H1 (cell line): ENCODE data around the gene CRIP1. TPM values are rescaled to one million over a fixed set of nuclear protein-coding genes. Genes with fewer than 3 reads are reported as not detected.
A peak's percentile ranks its signal among the peaks of the same experiment; 100 is the strongest.

ENCODE experiments used
- CTCF ChIA-PET: fragments of 300-600 bp; sonication (Branson Sonifier 250); formaldehyde crosslinking; loops from one replicate; lab custom pipeline; 2021; ENCODE audit not compliant: partially characterized antibody; lab: Charles Lee
- POLR2A ChIA-PET: fragments of 300-600 bp; sonication (Branson Sonifier 250); formaldehyde crosslinking; loops from one replicate; lab custom pipeline; 2021; ENCODE audit warnings: inconsistent platforms; ENCODE audit not compliant: partially characterized antibody; lab: Charles Lee
- DNase-seq, 2 experiments: peaks; one replicate each; pipeline versions ENCODE4 v3.0.0 to v3.0.0-alpha.2; 2010 to 2022; ENCODE audit warnings: low spot score in 2 of 2, low read depth in 1 of 2, mixed read lengths in 1 of 2
- FAIRE-seq: peaks from 2 replicates; lab custom pipeline; 2011; peaks lifted over from hg19 to GRCh38; lab: Jason Lieb, UNC
- H2AFZ ChIP-seq: 2 replicates; pipeline ENCODE4 v1.8.1; 2012; ENCODE audit warnings: low read length, inconsistent platforms
- H2AK5ac ChIP-seq: 2 replicates; pipeline ENCODE4 v1.6.1; 2013; ENCODE audit warnings: low read depth, low read length
- H2BK120ac ChIP-seq: replicated peaks from 2 replicates; pipeline ENCODE3; 2013; ENCODE audit warnings: low read depth, low read length, inconsistent platforms
- H2BK12ac ChIP-seq: 2 replicates; pipeline ENCODE4 v1.6.1; 2013; ENCODE audit warnings: low read depth, low read length
- H2BK15ac ChIP-seq: 2 replicates; pipeline ENCODE4 v1.6.1; 2013; ENCODE audit warnings: low read length
- H2BK20ac ChIP-seq: 2 replicates; pipeline ENCODE4 v1.6.1; 2013; ENCODE audit warnings: low read length
- H2BK5ac ChIP-seq: 2 replicates; pipeline ENCODE4 v1.6.1; 2013; ENCODE audit warnings: low read depth, low read length
- H3K14ac ChIP-seq: 2 replicates; pipeline ENCODE4 v1.6.1; 2013; ENCODE audit warnings: inconsistent platforms; ENCODE audit not compliant: insufficient read length
- H3K18ac ChIP-seq: 2 replicates; pipeline ENCODE4 v1.6.1; 2013; ENCODE audit warnings: low read length; ENCODE audit errors: extremely low read depth
- H3K23ac ChIP-seq: 2 replicates; pipeline ENCODE4 v1.6.1; 2013; ENCODE audit warnings: inconsistent platforms; ENCODE audit not compliant: insufficient read length
- H3K23me2 ChIP-seq: 2 replicates; pipeline ENCODE4 v1.6.1; 2013; ENCODE audit warnings: low read depth, low read length
- H3K27ac ChIP-seq: 2 replicates; pipeline ENCODE4 v1.6.1; 2011; ENCODE audit warnings: low read depth, low read length, inconsistent platforms
- H3K27me3 ChIP-seq, 4 experiments: replicated peaks in 1 of 4; 1 replicate in 1 of 4; 2 replicates in 3 of 4; pipeline versions ENCODE4 v1.6.1 to v1.8.1; 2011 to 2013; ENCODE audit warnings: low read length in 3 of 4, mild to moderate bottlenecking in 3 of 4, inconsistent platforms in 2 of 4, mixed read lengths in 2 of 4, moderate library complexity in 1 of 4; ENCODE audit not compliant: control insufficient read depth in 3 of 4, insufficient read depth in 3 of 4; ENCODE audit errors: extremely low read depth in 1 of 4
- H3K36me3 ChIP-seq, 4 experiments: 2 replicates each; pipeline versions ENCODE4 v1.6.1 to v1.8.1; 2011 to 2013; ENCODE audit warnings: mild to moderate bottlenecking in 4 of 4, low read length in 3 of 4, moderate library complexity in 2 of 4, control low read depth in 1 of 4, inconsistent platforms in 1 of 4; ENCODE audit not compliant: insufficient read depth in 4 of 4, control insufficient read depth in 2 of 4
- H3K4ac ChIP-seq: replicated peaks from 2 replicates; pipeline ENCODE3; 2013; ENCODE audit warnings: low read length, low read depth, mixed read lengths, inconsistent platforms; ENCODE audit not compliant: insufficient read length
- H3K4me1 ChIP-seq, 4 experiments: replicated peaks in 1 of 4; 1 replicate in 1 of 4; 2 replicates in 3 of 4; pipeline versions ENCODE4 v1.6.1 to v1.8.1; 2011 to 2013; ENCODE audit warnings: low read length in 3 of 4, inconsistent platforms in 2 of 4, mixed read lengths in 1 of 4; ENCODE audit not compliant: insufficient read depth in 4 of 4, control insufficient read depth in 3 of 4
- H3K4me2 ChIP-seq, 2 experiments: 2 replicates each; pipeline versions ENCODE4 v1.6.1 to v1.8.1; 2011 to 2013; ENCODE audit warnings: low read depth in 2 of 2, low read length in 2 of 2, control low read depth in 1 of 2, inconsistent platforms in 1 of 2, mild to moderate bottlenecking in 1 of 2; ENCODE audit not compliant: insufficient read depth in 1 of 2
- H3K4me3 ChIP-seq, 4 experiments: fragments of 200-600, 300-600 bp in 1 of 4; sonication (generic), shearing (Covaris generic), sonication (Bioruptor Twin) in 1 of 4; 2 replicates each; pipeline versions ENCODE4 v1.5.1 to v1.8.1; 2011 to 2016; ENCODE audit warnings: low read length in 4 of 4, low read depth in 3 of 4, control low read depth in 2 of 4, inconsistent platforms in 2 of 4, mild to moderate bottlenecking in 2 of 4, mixed read lengths in 1 of 4, moderate library complexity in 1 of 4; ENCODE audit not compliant: insufficient read depth in 2 of 4; ENCODE audit errors: extremely low read depth in 1 of 4
- H3K56ac ChIP-seq: replicated peaks from 2 replicates; pipeline ENCODE3; 2013; ENCODE audit warnings: low read depth, mild to moderate bottlenecking, mixed read lengths, low read length, inconsistent platforms; ENCODE audit not compliant: insufficient read length
- H3K79me1 ChIP-seq: 2 replicates; pipeline ENCODE4 v1.6.1; 2013; ENCODE audit warnings: low read depth, low read length, control low read depth
- H3K79me2 ChIP-seq, 2 experiments: 2 replicates each; pipeline versions ENCODE4 v1.6.1 to v1.8.1; 2012 to 2013; ENCODE audit warnings: low read length in 2 of 2, mild to moderate bottlenecking in 2 of 2, inconsistent platforms in 1 of 2; ENCODE audit not compliant: insufficient read depth in 2 of 2, control insufficient read depth in 1 of 2
- H3K9ac ChIP-seq, 4 experiments: replicated peaks in 1 of 4; 1 replicate in 1 of 4; 2 replicates in 3 of 4; pipeline versions ENCODE4 v1.6.1 to v1.8.1; 2011 to 2013; ENCODE audit warnings: low read depth in 3 of 4, low read length in 3 of 4, control low read depth in 2 of 4, mild to moderate bottlenecking in 2 of 4, moderate library complexity in 2 of 4, inconsistent platforms in 1 of 4; ENCODE audit errors: extremely low read depth in 1 of 4
- H3K9me3 ChIP-seq, 2 experiments: 2 replicates each; pipeline versions ENCODE4 v1.6.1 to v1.8.1; 2012 to 2013; ENCODE audit warnings: mild to moderate bottlenecking in 2 of 2, moderate library complexity in 2 of 2, control low read depth in 1 of 2, inconsistent platforms in 1 of 2, low read depth in 1 of 2, low read length in 1 of 2, mixed read lengths in 1 of 2; ENCODE audit not compliant: insufficient read depth in 2 of 2
- H4K20me1 ChIP-seq, 2 experiments: replicated peaks in 1 of 2; 2 replicates each; pipeline versions ENCODE3 to v1.8.1; 2011 to 2013; ENCODE audit warnings: inconsistent platforms in 2 of 2, low read length in 2 of 2, mild to moderate bottlenecking in 1 of 2; ENCODE audit not compliant: insufficient read depth in 2 of 2, control insufficient read depth in 1 of 2
- H4K5ac ChIP-seq: 2 replicates; pipeline ENCODE4 v1.6.1; 2013; ENCODE audit warnings: low read length, low read depth, mixed read lengths, inconsistent platforms; ENCODE audit not compliant: insufficient read length
- H4K8ac ChIP-seq: 2 replicates; pipeline ENCODE4 v1.8.0; 2013; ENCODE audit warnings: mild to moderate bottlenecking, moderate library complexity, low read length, inconsistent platforms; ENCODE audit not compliant: insufficient read depth; ENCODE audit errors: extremely low read depth
- H4K91ac ChIP-seq: replicated peaks from 2 replicates; pipeline ENCODE3; 2013; ENCODE audit warnings: low read length, mixed read lengths, inconsistent platforms; ENCODE audit not compliant: insufficient read length
- CTCF ChIP-seq, 3 experiments: IDR thresholded peaks; 1 replicate in 2 of 3; 2 replicates in 1 of 3; pipeline versions ENCODE4 v1.5.1 to v1.6.1; 2011; ENCODE audit warnings: low read length in 3 of 3, mild to moderate bottlenecking in 3 of 3, inconsistent platforms in 2 of 3, low read depth in 1 of 3, moderate library complexity in 1 of 3; ENCODE audit not compliant: insufficient read depth in 1 of 3; ENCODE audit errors: control extremely low read depth in 1 of 3
- EGR1 ChIP-seq: IDR thresholded peaks from 2 replicates; pipeline ENCODE4 v1.6.1; 2011; ENCODE audit warnings: low read depth, low read length, borderline replicate concordance
- HDAC6 ChIP-seq: IDR thresholded peaks from one replicate; pipeline ENCODE4 v1.7.1; 2012; ENCODE audit warnings: low read depth, mild to moderate bottlenecking, inconsistent platforms, low read length, moderate library complexity
- RAD21 ChIP-seq, 2 experiments: IDR thresholded peaks in 1 of 2; conservative IDR thresholded peaks in 1 of 2; 2 replicates each; pipeline ENCODE4 v1.6.1; 2011; ENCODE audit warnings: low read depth in 2 of 2, low read length in 2 of 2, improper control_type of control experiment in 1 of 2, inconsistent platforms in 1 of 2, mild to moderate bottlenecking in 1 of 2, moderate library complexity in 1 of 2
- RNF2 ChIP-seq: fragments of 200-900, 300-1000 bp; sonication (generic); IDR thresholded peaks from 2 replicates; pipeline ENCODE4 v1.7.1; 2016; ENCODE audit warnings: borderline replicate concordance, low read depth, mild to moderate bottlenecking, antibody characterized with exemption, low read length; ENCODE audit not compliant: poor library complexity, severe bottlenecking; ENCODE audit errors: missing control alignments
- SIX5 ChIP-seq: IDR thresholded peaks from 2 replicates; pipeline ENCODE4 v1.6.1; 2011; ENCODE audit warnings: mild to moderate bottlenecking, low read depth, low read length
- TAF1 ChIP-seq: IDR thresholded peaks from 2 replicates; pipeline ENCODE4 v1.6.1; 2011; ENCODE audit warnings: mild to moderate bottlenecking, low read depth, low read length
- TEAD4 ChIP-seq: IDR thresholded peaks from 2 replicates; pipeline ENCODE4 v1.6.1; 2012; ENCODE audit warnings: low read depth, low read length, inconsistent platforms, mixed read lengths
- WGBS, 2 experiments: shearing (Covaris generic) in 1 of 2; methylation state at CpG; one replicate each; pipeline versions ENCODE4 v1.1.6 to v1.1.7; 2013 to 2015; ENCODE audit warnings: low lambda C conversion rate in 2 of 2, mixed read lengths in 2 of 2, inconsistent platforms in 1 of 2, low coverage in 1 of 2, missing lambda C conversion rate in 1 of 2; ENCODE audit not compliant: insufficient replicate concordance in 2 of 2, insufficient coverage in 1 of 2, insufficient read length in 1 of 2; ENCODE audit errors: extremely low coverage in 1 of 2, missing lambda C conversion rate in 1 of 2; 5-methylcytosine and 5-hydroxymethylcytosine counted together
- polyA plus RNA-seq, 7 experiments: library from polyadenylated mRNA; depleted of rRNA in 3 of 7; stranded (reverse) in 5 of 7; unstranded in 2 of 7; fragments of >200 nt in 5 of 7; fragments of 200-250 nt in 2 of 7; gene quantifications; 1 replicate in 5 of 7; 2 replicates in 1 of 7; 4 replicates in 1 of 7; pipeline versions ENCODE4 v1.2.1 to v1.2.3, GENCODE V29; 2011 to 2013; ENCODE audit warnings: missing spikeins in 2 of 7, mixed read lengths in 2 of 7
- total RNA-seq: library from RNA; stranded (reverse); fragmentation: NEBNext Ultra II Directional; extraction: Animal tissue kit (Norgen Biotek cat#: 25700); gene quantifications from 2 replicates; pipeline ENCODE4 v1.2.1, GENCODE V29; 2021

Gene CRIP1
- total and polyA plus RNA-seq, 2 of the 8 experiments (the other 6 are each of a cell fraction or from before 2014, with no cell fraction given), result 1.2 to 2.2 TPM

- H3K27me3 ChIP-seq, result peaks cover 30 to 51% (median 49%) of the 10 kb centered on the region in 4 experiments
- peak overlapping the region in 1 of 4 experiments; percentile 77; a peak in 2 of 8 replicates for H3K4me3 ChIP-seq
- H3K36me3 ChIP-seq, result no peaks in the 10 kb centered on the region; a peak in 2 of 8 replicates
- H2BK5ac ChIP-seq, result no peak overlapping the region
- H3K4me2 ChIP-seq, result peak overlapping the region in 1 of 2 experiments; percentile 37; a peak in 2 of 4 replicates
- POLR2A ChIA-PET, result interaction anchor here (2.2 to 2.8 kb wide), 2 partner anchors 8 to 13 kb away, joined by 8 to 9 read pairs; no protein-coding TSS in a partner anchor
- 81% methylated on average over 17 of the region's 20 CpGs; no CpG with 5 or more reads in 1 of the 2 experiments for WGBS, 2 experiments
- no peak overlapping the region for H2BK12ac ChIP-seq
- peaks cover 0 to 16% of the 10 kb centered on the region in 2 experiments for H4K20me1 ChIP-seq
- no peaks in the 10 kb centered on the region for H3K79me2 ChIP-seq
- no peak overlapping the region for H4K5ac ChIP-seq
- H3K9me3 ChIP-seq, result no peaks in the 10 kb centered on the region
- H3K79me1 ChIP-seq, result no peaks in the 10 kb centered on the region
- no peak overlapping the region for H3K4ac ChIP-seq
- H3K18ac ChIP-seq, result no peak overlapping the region
- no peak overlapping the region for H3K14ac ChIP-seq
- H3K27ac ChIP-seq, result no peak overlapping the region
- DNase-seq (no peak), FAIRE-seq (no peak)
- no peak overlapping the region for H2BK15ac ChIP-seq
- H2AK5ac ChIP-seq, result peak overlapping the region; percentile 48; the same call in 1 of the 2 replicates
- no peak overlapping the region for H3K9ac ChIP-seq
- no peak overlapping the region for H3K56ac ChIP-seq
- no peak overlapping the region; the same call in 1 of the 2 replicates for H4K8ac ChIP-seq
- no peak overlapping the region for H3K23ac ChIP-seq
- CTCF ChIA-PET, result interaction anchor here (0.6 to 2.6 kb wide), 24 partner anchors 8 to 711 kb away, joined by 3 to 33 read pairs (median 5); no protein-coding TSS in a partner anchor
- peaks cover 9% of the 10 kb centered on the region; the same call in 1 of the 2 replicates for H3K23me2 ChIP-seq
- H2BK20ac ChIP-seq, result no peak overlapping the region
- H2AFZ ChIP-seq, result no peak overlapping the region
- H4K91ac ChIP-seq, result no peak overlapping the region
- H3K4me1 ChIP-seq, result peaks cover 0 to 20% (median 5%) of the 10 kb centered on the region in 4 experiments; a peak in 5 of 7 replicates
- H2BK120ac ChIP-seq, result no peak overlapping the region
- no peak for TF ChIP-seq RNF2
- no peak for TF ChIP-seq RAD21 (IDR thresholded peaks at IDR 0.05 in 1 of 2, conservative IDR thresholded peaks at IDR 0.05 in 1 of 2; ENCODE audit: low read depth in 2 of 2, low read length in 2 of 2)
- no peak for TF ChIP-seq TAF1
- TF ChIP-seq CTCF (IDR thresholded peaks at IDR 0.05; ENCODE audit: control extremely low read depth in 1 of 3, insufficient read depth in 1 of 3, low read depth in 1 of 3, low read length in 3 of 3), result no peak
- TF ChIP-seq EGR1, result no peak
- no peak for TF ChIP-seq TEAD4
- no peak for TF ChIP-seq SIX5
- TF ChIP-seq HDAC6, result no peak
These were observed 2.3 kb downstream of the CRIP1 start for GRCh38 chr14:105488781-105489541.
